ENCODE data around the gene CTTNBP2.

Gene CTTNBP2

GRCh38 chr7:117824592-117824991, 48.6 kb downstream of the CTTNBP2 start:
- DNase-seq: no peak

GRCh38 chr7:117819558-117819957, 53.7 kb downstream of the CTTNBP2 start:
- DNase-seq: no peak

GRCh38 chr7:117818232-117818631, 55.0 kb downstream of the CTTNBP2 start:
- DNase-seq: peak in 1 of 4 experiments; percentile 37

- DNase-seq: peak in 1 of 4 experiments; percentile 21
Measured at GRCh38 chr7:117816727-117817126, 56.5 kb downstream of the CTTNBP2 start.

GRCh38 chr7:117811696-117812095, 61.5 kb downstream of the CTTNBP2 start:
- DNase-seq: no peak

GRCh38 chr7:117810642-117811512, 62.4 kb downstream of the CTTNBP2 start:
- no peak for DNase-seq

GRCh38 chr7:117809958-117810357, 63.3 kb downstream of the CTTNBP2 start:
- no peak for DNase-seq

- DNase-seq: no peak
Measured at GRCh38 chr7:117808910-117809705, 64.1 kb downstream of the CTTNBP2 start.

- DNase-seq: peak; percentile 36 to 67 (median 54)
Measured at GRCh38 chr7:117808341-117808757, 64.9 kb downstream of the CTTNBP2 start.

- DNase-seq: no peak
Measured at GRCh38 chr7:117807676-117808075, 65.6 kb downstream of the CTTNBP2 start.

GRCh38 chr7:117806011-117806410, 67.2 kb downstream of the CTTNBP2 start:
- no peak for DNase-seq

- no peak for DNase-seq
Measured at GRCh38 chr7:117805241-117805640, 68.0 kb downstream of the CTTNBP2 start.

- DNase-seq: no peak
Measured at GRCh38 chr7:117803476-117803875, 69.8 kb downstream of the CTTNBP2 start.

- DNase-seq: no peak
Measured at GRCh38 chr7:117802660-117803059, 70.6 kb downstream of the CTTNBP2 start.

- DNase-seq: no peak
Measured at GRCh38 chr7:117800841-117801240, 72.4 kb downstream of the CTTNBP2 start.

- no peak for DNase-seq
Measured at GRCh38 chr7:117800406-117800805, 72.8 kb downstream of the CTTNBP2 start.

- DNase-seq: no peak
Measured at GRCh38 chr7:117796889-117797288, 76.4 kb downstream of the CTTNBP2 start.

- DNase-seq: no peak
Measured at GRCh38 chr7:117793976-117794375, 79.3 kb downstream of the CTTNBP2 start.

GRCh38 chr7:117793521-117793920, 79.7 kb downstream of the CTTNBP2 start:
- no peak for DNase-seq

GRCh38 chr7:117791877-117792780, 81.1 kb downstream of the CTTNBP2 start:
- peak; percentile 83 to 97 (median 90) for DNase-seq

- DNase-seq: no peak
Measured at GRCh38 chr7:117790731-117791130, 82.5 kb downstream of the CTTNBP2 start.

GRCh38 chr7:117790251-117790650, 83.0 kb downstream of the CTTNBP2 start:
- no peak for DNase-seq

- no peak for DNase-seq
Measured at GRCh38 chr7:117785431-117785830, 87.8 kb downstream of the CTTNBP2 start.

Measured in suppressor macrophage (primary cell).